ENCODE data around the gene ACACB.

Gene ACACB

DNA sequence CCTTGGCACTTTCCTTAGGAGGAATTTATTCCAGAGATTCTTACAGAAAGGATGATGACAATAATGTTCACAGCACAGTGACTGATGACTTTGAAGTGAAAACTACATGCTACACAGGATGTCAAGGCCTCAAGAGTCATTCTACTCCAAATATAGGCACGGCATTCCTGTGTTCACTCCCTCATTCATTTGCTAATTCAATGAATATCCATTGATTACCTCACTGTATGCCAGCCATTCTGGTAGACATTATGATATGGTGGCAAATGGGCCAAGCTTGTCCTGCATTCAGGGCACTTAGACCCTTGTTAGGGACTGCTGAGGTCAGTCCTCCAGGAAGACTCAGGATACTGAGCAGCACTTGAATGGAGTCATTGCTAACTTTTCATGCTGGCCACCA is 144.7 kb downstream of the ACACB start:
- no peak for DNase-seq
- Histone ChIP-seq H3K4me1 (no peaks in the 10 kb centered on the region), H3K27me3 (no peaks in the 10 kb centered on the region), H3K4me3 (ENCODE audit: low read depth, low read length) (no peak overlapping the region), H3K9me3 (no peaks in the 10 kb centered on the region), H3K36me3 (no peaks in the 10 kb centered on the region)
- TF ChIP-seq, protein P1, sequence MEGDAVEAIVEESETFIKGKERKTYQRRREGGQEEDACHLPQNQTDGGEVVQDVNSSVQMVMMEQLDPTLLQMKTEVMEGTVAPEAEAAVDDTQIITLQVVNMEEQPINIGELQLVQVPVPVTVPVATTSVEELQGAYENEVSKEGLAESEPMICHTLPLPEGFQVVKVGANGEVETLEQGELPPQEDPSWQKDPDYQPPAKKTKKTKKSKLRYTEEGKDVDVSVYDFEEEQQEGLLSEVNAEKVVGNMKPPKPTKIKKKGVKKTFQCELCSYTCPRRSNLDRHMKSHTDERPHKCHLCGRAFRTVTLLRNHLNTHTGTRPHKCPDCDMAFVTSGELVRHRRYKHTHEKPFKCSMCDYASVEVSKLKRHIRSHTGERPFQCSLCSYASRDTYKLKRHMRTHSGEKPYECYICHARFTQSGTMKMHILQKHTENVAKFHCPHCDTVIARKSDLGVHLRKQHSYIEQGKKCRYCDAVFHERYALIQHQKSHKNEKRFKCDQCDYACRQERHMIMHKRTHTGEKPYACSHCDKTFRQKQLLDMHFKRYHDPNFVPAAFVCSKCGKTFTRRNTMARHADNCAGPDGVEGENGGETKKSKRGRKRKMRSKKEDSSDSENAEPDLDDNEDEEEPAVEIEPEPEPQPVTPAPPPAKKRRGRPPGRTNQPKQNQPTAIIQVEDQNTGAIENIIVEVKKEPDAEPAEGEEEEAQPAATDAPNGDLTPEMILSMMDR (IDR thresholded peaks at IDR 0.05; ENCODE audit: low read depth, low read length), result no peak

DNA sequence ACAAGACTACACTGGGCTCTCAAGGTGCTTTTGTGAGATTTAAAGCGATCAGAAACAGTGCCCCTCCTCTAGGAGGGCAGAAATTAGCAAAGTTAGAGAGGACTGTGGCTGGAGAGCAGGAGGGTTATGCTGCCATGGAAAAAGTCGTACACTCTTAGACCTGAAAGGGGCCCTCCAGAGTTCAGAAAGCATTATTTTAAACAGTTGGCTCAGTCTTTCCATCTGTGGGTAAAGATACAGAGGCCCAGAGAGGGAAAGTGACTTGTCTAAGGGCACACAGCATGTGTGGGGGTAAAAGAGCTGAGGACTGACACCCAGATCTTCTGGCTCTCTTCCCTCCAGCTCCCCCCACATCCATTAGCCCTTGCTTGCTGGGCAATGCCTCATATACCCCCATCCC is 145.6 kb downstream of the ACACB start:
- Histone ChIP-seq H3K4me1 (no peaks in the 10 kb centered on the region), H3K4me3 (ENCODE audit: low read depth, low read length) (no peak overlapping the region), H3K27me3 (no peaks in the 10 kb centered on the region), H3K9me3 (no peaks in the 10 kb centered on the region), H3K36me3 (no peaks in the 10 kb centered on the region)
- TF ChIP-seq, protein P1 (IDR thresholded peaks at IDR 0.05; ENCODE audit: low read depth, low read length), result no peak
- no peak for DNase-seq

DNA sequence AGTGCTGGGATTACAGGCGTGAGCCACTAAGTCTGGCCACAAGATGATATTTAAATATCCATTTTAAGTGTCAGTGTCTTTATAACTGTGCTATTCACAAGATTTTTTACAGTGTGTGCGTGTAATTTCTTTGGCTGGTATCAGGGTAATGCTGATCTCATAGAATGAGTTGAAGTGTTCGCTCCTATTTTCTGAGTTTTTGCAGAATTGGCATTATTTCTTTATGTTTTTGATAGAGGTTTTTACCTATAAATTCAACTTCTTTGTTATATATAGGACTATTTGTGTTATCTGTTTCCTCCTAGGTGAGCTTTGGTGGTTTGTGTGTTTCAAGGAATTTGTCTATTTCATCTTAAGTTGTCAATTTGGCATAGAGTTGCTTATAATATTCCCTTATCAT is 147.1 kb downstream of the ACACB start:
- TF ChIP-seq, protein P1 (IDR thresholded peaks at IDR 0.05; ENCODE audit: low read depth, low read length), result no peak
- H3K4me3 ChIP-seq (ENCODE audit: low read depth, low read length), result no peak overlapping the region
- H3K9me3 ChIP-seq, result no peaks in the 10 kb centered on the region
- DNase-seq, result no peak
- no peaks in the 10 kb centered on the region for H3K27me3 ChIP-seq
- no peaks in the 10 kb centered on the region for H3K36me3 ChIP-seq
- H3K4me1 ChIP-seq, result no peaks in the 10 kb centered on the region

DNA sequence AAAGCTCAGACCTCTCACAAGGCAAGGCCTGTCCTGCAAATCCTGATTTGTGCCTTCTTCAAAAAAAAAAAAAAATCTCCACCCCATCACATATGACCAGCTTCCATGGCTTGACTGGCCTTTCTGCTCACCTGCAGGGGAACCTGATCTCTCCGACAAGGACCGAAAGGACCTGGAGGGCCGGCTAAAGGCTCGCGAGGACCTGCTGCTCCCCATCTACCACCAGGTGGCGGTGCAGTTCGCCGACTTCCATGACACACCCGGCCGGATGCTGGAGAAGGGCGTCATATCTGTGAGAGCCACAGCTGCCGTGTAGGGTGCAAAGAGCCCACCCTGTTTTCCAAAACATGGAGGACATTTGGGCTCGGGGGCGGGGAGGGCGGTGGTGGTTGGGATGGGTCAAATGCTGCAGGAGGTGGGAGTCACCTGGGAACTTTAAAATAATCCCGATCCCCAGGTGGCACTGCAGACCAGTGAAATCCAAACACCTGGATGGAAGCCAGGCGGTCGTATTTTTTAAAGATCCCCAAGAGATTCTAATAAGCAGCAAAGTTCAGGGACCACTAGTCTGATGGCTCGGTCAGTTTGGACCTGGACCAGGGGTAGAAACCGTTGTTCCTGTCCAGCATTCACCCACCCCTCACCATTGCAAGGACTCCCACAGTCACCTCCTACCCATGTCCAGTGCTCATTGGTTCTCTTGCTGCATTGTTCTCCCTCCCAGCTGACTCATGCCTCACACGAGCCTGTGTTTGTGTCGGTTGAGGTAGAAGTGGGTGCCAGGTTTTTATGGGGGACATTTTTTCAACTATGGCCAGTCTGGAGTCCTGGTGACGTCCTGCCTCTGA is 147.9 kb downstream of the ACACB start:
- no peaks in the 10 kb centered on the region for H3K4me1 ChIP-seq
- TF ChIP-seq, protein P1 (IDR thresholded peaks at IDR 0.05; ENCODE audit: low read depth, low read length), result peak; percentile 96
- H3K27me3 ChIP-seq, result no peaks in the 10 kb centered on the region
- H3K36me3 ChIP-seq, result no peaks in the 10 kb centered on the region
- H3K9me3 ChIP-seq, result no peaks in the 10 kb centered on the region
- peak; percentile 91 for DNase-seq
- peak overlapping the region; percentile 45 for H3K4me3 ChIP-seq (ENCODE audit: low read depth, low read length)

DNA sequence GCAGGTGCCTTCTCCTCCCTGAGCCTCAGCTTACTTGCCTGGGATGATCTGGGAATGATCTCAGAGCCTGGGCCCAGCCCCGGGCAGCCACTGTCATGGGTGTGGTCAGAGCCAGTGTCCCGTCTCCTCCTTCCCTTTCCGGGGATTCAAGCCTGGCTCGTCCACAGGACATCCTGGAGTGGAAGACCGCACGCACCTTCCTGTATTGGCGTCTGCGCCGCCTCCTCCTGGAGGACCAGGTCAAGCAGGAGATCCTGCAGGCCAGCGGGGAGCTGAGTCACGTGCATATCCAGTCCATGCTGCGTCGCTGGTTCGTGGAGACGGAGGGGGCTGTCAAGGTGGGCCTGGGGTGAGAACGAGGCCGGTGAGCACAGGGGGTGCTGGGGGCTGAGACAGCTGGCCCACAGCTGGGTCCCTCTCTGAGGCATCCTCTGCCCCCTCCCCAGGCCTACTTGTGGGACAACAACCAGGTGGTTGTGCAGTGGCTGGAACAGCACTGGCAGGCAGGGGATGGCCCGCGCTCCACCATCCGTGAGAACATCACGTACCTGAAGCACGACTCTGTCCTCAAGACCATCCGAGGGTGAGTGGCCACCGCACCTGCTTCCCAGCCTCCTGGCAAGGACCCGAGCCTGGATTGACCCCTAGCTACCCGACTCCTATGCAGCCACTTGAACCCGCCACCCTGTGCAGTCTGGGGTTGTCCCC is 148.7 kb downstream of the ACACB start:
- no peak for DNase-seq
- H3K4me1 ChIP-seq, result no peaks in the 10 kb centered on the region
- no peak overlapping the region for H3K4me3 ChIP-seq (ENCODE audit: low read depth, low read length)
- H3K9me3 ChIP-seq, result no peaks in the 10 kb centered on the region
- no peaks in the 10 kb centered on the region for H3K36me3 ChIP-seq
- TF ChIP-seq, protein P1 (IDR thresholded peaks at IDR 0.05; ENCODE audit: low read depth, low read length), result no peak
- no peaks in the 10 kb centered on the region for H3K27me3 ChIP-seq

All from BE2C (cell line).